HepG2 (cell line): ENCODE measurements around the gene ARHGAP26. TPM values are rescaled to one million over a fixed set of nuclear protein-coding genes. Genes with fewer than 3 reads are reported as not detected.

ENCODE experiments used
- ATAC-seq: fragments of 200-7000 bp; cut with Tn5 transposase; 3 replicates; pipeline ENCODE4 v1.9.1; 2020; ENCODE audit warnings: mild to moderate bottlenecking, moderate library complexity
- BruUV-seq: library from RNA; stranded (reverse); fragments of 400-500 nt; replicated peaks from 2 replicates; lab custom pipeline; 2021; lab: Mats Ljungman, UMichigan
- CTCF ChIA-PET: fragments of 300-600 bp; formaldehyde crosslinking; extraction: SDS; loops from one replicate; lab custom pipeline; 2021; ENCODE audit warnings: low total read pairs, inconsistent platforms, low intra/inter-chr PET ratio; lab: Yijun Ruan, JAX
- POLR2A ChIA-PET: fragments of 350-600 bp; sonication (Branson Sonifier 250); formaldehyde crosslinking; loops from one replicate; lab custom pipeline; 2020; ENCODE audit warnings: antibody characterized with exemption, inconsistent platforms; lab: Yijun Ruan, JAX
- DNase-seq: peaks from one replicate; pipeline ENCODE4 v3.0.0-alpha.2; 2015; ENCODE audit warnings: low spot score
- FAIRE-seq: peaks from 3 replicates; lab custom pipeline; 2011; peaks lifted over from hg19 to GRCh38; lab: Jason Lieb, UNC
- H2AFZ ChIP-seq: one replicate; pipeline ENCODE4 v1.6.1; 2011; ENCODE audit warnings: low read length, inconsistent platforms
- H3K27ac ChIP-seq: fragments of 300-600 bp; 3 replicates; pipeline ENCODE4 v1.8.0; 2011; ENCODE audit warnings: mixed run types, mild to moderate bottlenecking, mixed read lengths, low read length, inconsistent platforms; ENCODE audit not compliant: insufficient read depth; ENCODE audit errors: extremely low read length
- H3K27me3 ChIP-seq, 2 experiments: fragments of 200-600 bp in 1 of 2; 2 replicates in 1 of 2; 3 replicates in 1 of 2; pipeline versions ENCODE4 v1.6.0 to v1.8.0; 2011; ENCODE audit warnings: low read length in 2 of 2, mild to moderate bottlenecking in 2 of 2, moderate library complexity in 2 of 2, inconsistent platforms in 1 of 2; ENCODE audit not compliant: insufficient read depth in 2 of 2, control insufficient read depth in 1 of 2
- H3K36me3 ChIP-seq, 2 experiments: fragments of 200-600 bp in 1 of 2; replicated peaks in 1 of 2; 2 replicates in 1 of 2; 3 replicates in 1 of 2; pipeline versions ENCODE4 v1.5.1 to v1.8.0; 2011; ENCODE audit warnings: low read length in 2 of 2, inconsistent platforms in 1 of 2; ENCODE audit not compliant: insufficient read depth in 2 of 2, control insufficient read depth in 1 of 2
- H3K4me1 ChIP-seq: 2 replicates; pipeline ENCODE4 v1.5.1; 2012; ENCODE audit warnings: low read length, inconsistent platforms; ENCODE audit not compliant: insufficient read depth
- H3K4me2 ChIP-seq: 2 replicates; pipeline ENCODE4 v1.6.0; 2011; ENCODE audit warnings: low read depth, low read length, inconsistent platforms
- H3K4me3 ChIP-seq, 3 experiments: fragments of 200-600 bp in 1 of 3; sonication (generic), shearing (Covaris generic) in 1 of 3; replicated peaks in 1 of 3; 2 replicates each; pipeline ENCODE4 v1.5.1; 2011 to 2016; ENCODE audit warnings: low read length in 3 of 3, inconsistent platforms in 2 of 3, low read depth in 2 of 3, mild to moderate bottlenecking in 2 of 3, control low read depth in 1 of 3, mixed read lengths in 1 of 3; ENCODE audit not compliant: insufficient read depth in 1 of 3
- H3K79me2 ChIP-seq: one replicate; pipeline ENCODE4 v1.6.1; 2011; ENCODE audit warnings: low read length, inconsistent platforms; ENCODE audit not compliant: insufficient read depth
- H3K9ac ChIP-seq: 2 replicates; pipeline ENCODE4 v1.6.0; 2011; ENCODE audit warnings: mild to moderate bottlenecking, low read depth, low read length, inconsistent platforms; ENCODE audit not compliant: insufficient read depth
- H3K9me3 ChIP-seq: 2 replicates; pipeline ENCODE4 v1.5.1; 2012; ENCODE audit warnings: mild to moderate bottlenecking, low read length
- H4K20me1 ChIP-seq: 2 replicates; pipeline ENCODE4 v1.6.0; 2011; ENCODE audit warnings: inconsistent platforms, mild to moderate bottlenecking, low read length, moderate library complexity; ENCODE audit not compliant: insufficient read depth
- DZIP1 ChIP-seq: sonication (generic); formaldehyde crosslinking; IDR thresholded peaks from 2 replicates; pipeline ENCODE4 v1.5.0; 2020; ENCODE audit warnings: mild to moderate bottlenecking, missing genetic modification reagents
- MAFF ChIP-seq: IDR thresholded peaks from 2 replicates; pipeline ENCODE4 v1.6.1; 2011; ENCODE audit warnings: low read depth, low read length, improper control_type of control experiment
- MAFK ChIP-seq, 2 experiments: IDR thresholded peaks in 1 of 2; conservative IDR thresholded peaks in 1 of 2; 2 replicates each; pipeline ENCODE4 v1.6.1; 2011; ENCODE audit warnings: improper control_type of control experiment in 2 of 2, low read length in 2 of 2
- SMC3 ChIP-seq: IDR thresholded peaks from 2 replicates; pipeline ENCODE4 v1.6.1; 2011; ENCODE audit warnings: low read length, improper control_type of control experiment
- STAG1 ChIP-seq: sonication (generic); formaldehyde crosslinking; IDR thresholded peaks from 2 replicates; pipeline ENCODE4 v1.4.0; 2020; ENCODE audit warnings: missing genetic modification reagents
- TFDP2 ChIP-seq: sonication (generic); formaldehyde crosslinking; IDR thresholded peaks from 2 replicates; pipeline ENCODE4 v1.4.0; 2020; ENCODE audit warnings: missing genetic modification reagents
- TIGD3 ChIP-seq: sonication (generic); formaldehyde crosslinking; IDR thresholded peaks from 2 replicates; pipeline ENCODE4 v1.5.1; 2020; ENCODE audit warnings: mild to moderate bottlenecking, missing genetic modification reagents, borderline replicate concordance
- ZFP36L1 ChIP-seq: sonication (generic); formaldehyde crosslinking; IDR thresholded peaks from 2 replicates; pipeline ENCODE4 v1.8.0; 2022; ENCODE audit warnings: mild to moderate bottlenecking, missing genetic modification reagents, moderate library complexity
- ZFX ChIP-seq: sonication (generic); formaldehyde crosslinking; IDR thresholded peaks from 2 replicates; pipeline ENCODE4 v1.4.0; 2020; ENCODE audit warnings: mild to moderate bottlenecking, low read depth, missing genetic modification reagents, moderate library complexity
- ZNF17 ChIP-seq: sonication (generic); formaldehyde crosslinking; IDR thresholded peaks from 2 replicates; pipeline ENCODE4 v1.5.0; 2020; ENCODE audit warnings: mild to moderate bottlenecking, missing genetic modification reagents
- ZNF331 ChIP-seq: sonication (generic); formaldehyde crosslinking; IDR thresholded peaks from 2 replicates; pipeline ENCODE4 v1.4.0; 2020; ENCODE audit warnings: missing genetic modification reagents
- ZNF382 ChIP-seq: sonication (generic); formaldehyde crosslinking; IDR thresholded peaks from 2 replicates; pipeline ENCODE4 v1.5.0; 2020; ENCODE audit warnings: missing genetic modification reagents, mild to moderate bottlenecking, borderline replicate concordance
- ZNF552 ChIP-seq: sonication (generic); formaldehyde crosslinking; IDR thresholded peaks from 2 replicates; pipeline ENCODE4 v1.9.0; 2022; ENCODE audit warnings: missing genetic modification reagents, mild to moderate bottlenecking, borderline replicate concordance
- ZNF772 ChIP-seq: sonication (generic); formaldehyde crosslinking; IDR thresholded peaks from 2 replicates; pipeline ENCODE4 v1.5.0; 2020; ENCODE audit warnings: mild to moderate bottlenecking, missing genetic modification reagents
- ZSCAN25 ChIP-seq: sonication (generic); formaldehyde crosslinking; IDR thresholded peaks from 2 replicates; pipeline ENCODE4 v1.8.0; 2022; ENCODE audit warnings: mild to moderate bottlenecking, missing genetic modification reagents
- WGBS: methylation state at CpG from one replicate; pipeline ENCODE4 v1.1.6; 2017; ENCODE audit warnings: low lambda C conversion rate; 5-methylcytosine and 5-hydroxymethylcytosine counted together
- in situ Hi-C: cut with HindIII; loops from 2 replicates; pipeline ENCODE4 v1.10.0; 2017; ENCODE audit warnings: low pct_unique_long_range_greater_than_20kb; ENCODE audit not compliant: extremely low pct_ligation_motif_present
- intact Hi-C: fragments of 100-400 bp; cut with micrococcal nuclease; formaldehyde crosslinking; loops from one replicate; pipeline ENCODE4 v1.10.0; 2022; ENCODE audit not compliant: unreplicated experiment
- polyA plus RNA-seq, 8 experiments: library from polyadenylated mRNA; depleted of rRNA in 3 of 8; stranded (reverse) in 7 of 8; unstranded in 1 of 8; fragments of >200 nt; fragmentation: Illumina TruSeq in 4 of 8; extraction: Trizol in 4 of 8; gene quantifications; 2 replicates each; pipeline versions ENCODE4 v1.2.1 to v1.2.3, GENCODE V29; 2011 to 2016; ENCODE audit warnings: low read depth in 4 of 8, missing spikeins in 1 of 8, mixed read lengths in 1 of 8; ENCODE audit not compliant: insufficient read depth in 1 of 8
- total RNA-seq, 5 experiments: library from RNA; depleted of rRNA; stranded (reverse); fragments of >200 nt; fragmentation: Illumina TruSeq; extraction: Trizol; gene quantifications; 2 replicates each; pipeline ENCODE4 v1.2.3, GENCODE V29; 2016; ENCODE audit warnings: low read depth in 1 of 5

ARHGAP26 gene
- total and polyA plus RNA-seq, 2 of the 13 experiments (the other 11 are each of a cell fraction or from before 2014, with no cell fraction given): 9.6 to 18.2 TPM

GRCh38 chr5:143164557-143164956 lies 394.4 kb downstream of the ARHGAP26 start:
- Histone ChIP-seq H3K4me1 (peaks cover 45% of the 10 kb centered on the region), H3K36me3 (no peaks in the 10 kb centered on the region), H3K4me3 (no peak overlapping the region), H3K27ac (no peak overlapping the region), H2AFZ (no peak overlapping the region), H3K9ac (no peak overlapping the region), H3K79me2 (no peaks in the 10 kb centered on the region), H3K27me3 (no peaks in the 10 kb centered on the region), H3K9me3 (no peaks in the 10 kb centered on the region), H4K20me1 (no peaks in the 10 kb centered on the region), H3K4me2 (no peak overlapping the region)
- FAIRE-seq: no peak
- WGBS: 97% methylated on average over 4 of the region's 4 CpGs
- ChIA-PET CTCF (no interaction called here), POLR2A (no interaction called here)
- DNase-seq: no peak
- ATAC-seq: no peak
- TF ChIP-seq ZFP36L1: no peak
- no peak for TF ChIP-seq ZNF382 (CRISPR knock-in tag)
- no peak for TF ChIP-seq SMC3
- TF ChIP-seq ZNF552 (CRISPR knock-in tag): no peak
- TF ChIP-seq STAG1: peak; percentile 24; the same call in 1 of the 2 replicates
- TF ChIP-seq MAFF: peak; percentile 96
- no peak for TF ChIP-seq ZNF772
- TF ChIP-seq DZIP1 (CRISPR knock-in tag): no peak
- no peak for TF ChIP-seq TIGD3 (CRISPR knock-in tag)
- TF ChIP-seq ZFX (CRISPR knock-in tag): no peak
- TF ChIP-seq MAFK (conservative IDR thresholded peaks at IDR 0.05 in 1 of 2, IDR thresholded peaks at IDR 0.05 in 1 of 2; ENCODE audit: low read length in 2 of 2): peak; percentile 96 to 97
- TF ChIP-seq ZNF331: no peak
- TF ChIP-seq TFDP2 (CRISPR knock-in tag): no peak
- TF ChIP-seq ZNF17 (CRISPR knock-in tag): no peak
- no peak for TF ChIP-seq ZSCAN25
- intact Hi-C loops (no loop called here), in situ Hi-C loops (no loop called here)
- BruUV-seq: no TSS peak
